ENCODE results near the gene VARS2. TPM values are rescaled to one million over a fixed set of nuclear protein-coding genes. Genes with fewer than 3 reads are reported as not detected.

The VARS2 gene
- total RNA-seq, 2 experiments from 2014 or later: 38.0 to 43.1 TPM

GRCh38 chr6:30974490-30975252, 60.6 kb downstream of the VARS2 start:
- Mint-ChIP-seq H3K27ac (no peak overlapping the region), H3K4me3 (no peak overlapping the region), H3K36me3 (no peaks in the 10 kb centered on the region), H3K4me1 (no peaks in the 10 kb centered on the region), H3K27me3 (peaks cover 51% of the 10 kb centered on the region), H3K9me3 (no peaks in the 10 kb centered on the region)
- POLR2A ChIA-PET: interaction anchor here (0.7 kb wide), 1 partner anchor 15 kb away, joined by 3 read pairs; no protein-coding TSS in a partner anchor
- no peak for ATAC-seq (ENCODE audit: low read depth)
- DNase-seq: no peak

Small RNA genes lying within 50 kb of the gene (microRNA-seq; reads per million reads assigned to microRNA genes)
- not detected for gene MIR4640

Other genes with a start within 250 kb of the VARS2 start
- 10 to 100 TPM; 42.9 to 44.2 TPM for gene DHX16, start 241.2 kb upstream of the VARS2 start, total RNA-seq
- gene PPP1R18, start 227.6 kb upstream of the VARS2 start, total RNA-seq: 100 to 1,000 TPM; 245 to 251 TPM
- 10 to 100 TPM; 33.1 to 33.9 TPM for gene NRM, start 223.3 kb upstream of the VARS2 start, total RNA-seq
- 10 to 100 TPM; 50.2 to 52.2 TPM for gene MDC1, start 197.0 kb upstream of the VARS2 start, total RNA-seq
- 1,000 to 10,000 TPM; 1,168 to 1,207 TPM for gene TUBB, start 193.9 kb upstream of the VARS2 start, total RNA-seq
- 100 to 1,000 TPM; 261 to 271 TPM for gene FLOT1, start 171.6 kb upstream of the VARS2 start, total RNA-seq
- gene IER3, start 169.7 kb upstream of the VARS2 start, total RNA-seq: 10 to 100 TPM; 49.1 to 52.7 TPM
- 10 to 100 TPM; 10.9 to 11.3 TPM for gene DDR1, start 29.7 kb upstream of the VARS2 start, total RNA-seq
- gene GTF2H4, start 6.0 kb upstream of the VARS2 start, total RNA-seq: 10 to 100 TPM; 26.7 to 36.2 TPM
- not detected for gene SFTA2, start 17.9 kb downstream of the VARS2 start, total RNA-seq
- gene MUCL3, start 26.7 kb downstream of the VARS2 start, total RNA-seq: not detected
- not detected for gene MUC21, start 69.5 kb downstream of the VARS2 start, total RNA-seq
- gene MUC22, start 96.2 kb downstream of the VARS2 start, total RNA-seq: not detected
- gene C6orf15, start 198.3 kb downstream of the VARS2 start, total RNA-seq: not detected
- not detected for gene PSORS1C1, start 200.6 kb downstream of the VARS2 start, total RNA-seq
- gene CDSN, start 206.2 kb downstream of the VARS2 start, total RNA-seq: not detected
- not detected for gene PSORS1C2, start 224.8 kb downstream of the VARS2 start, total RNA-seq
- 10 to 100 TPM; 52.5 to 57.7 TPM for gene CCHCR1, start 243.6 kb downstream of the VARS2 start, total RNA-seq
- gene TCF19, start 244.4 kb downstream of the VARS2 start, total RNA-seq: 10 to 100 TPM; 81.0 to 83.3 TPM

All from activated naive CD8-positive, alpha-beta T cell treated with anti-CD3 and anti-CD28 coated beads, Interleukin-2, amount 10 ng/mL, durations not matched to agents 7 days and 5 days (primary cell).